ENCODE measurements around the gene CHAD. TPM values are rescaled to one million over a fixed set of nuclear protein-coding genes. Genes with fewer than 3 reads are reported as not detected.
"Not testable (repeated sequence)": the region's sequence is repeated elsewhere in the genome, so short reads cannot be mapped to it uniquely, and the experiment has no call there.

Gene CHAD
- total RNA-seq, 1 donor from 2014 or later: not detected

- DNase-seq: peak; percentile 57
These were observed 41.6 kb downstream of the CHAD start for GRCh38 chr17:50426814-50427787.

DNA sequence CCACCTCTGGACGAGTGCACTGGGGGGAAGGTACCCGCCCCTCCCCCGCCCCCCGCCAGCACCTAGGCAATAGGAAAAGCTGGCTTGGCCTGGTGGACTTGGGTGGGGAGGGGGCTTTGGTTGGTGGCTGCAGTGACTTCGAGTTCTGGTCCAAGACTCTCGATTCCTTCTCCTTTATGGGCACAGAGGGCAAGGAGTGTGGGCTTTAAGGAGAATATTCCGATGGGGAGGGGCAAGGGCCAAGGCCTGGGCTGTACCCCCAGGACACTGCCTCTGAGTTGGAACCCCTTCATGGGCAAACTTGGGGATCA lies 42.3 kb downstream of the CHAD start:
- no peak for DNase-seq

GRCh38 chr17:50425682-50426471 lies 42.8 kb downstream of the CHAD start, which contains the start of gene ACSF2:
Gene ACSF2, plus strand, starts transcription at chr17:50426218. Its CDS starts 44 bp downstream, at chr17:50426262.
- DNase-seq: peak; percentile 78

- no peak for DNase-seq
These were observed 43.5 kb downstream of the CHAD start for GRCh38 chr17:50424996-50425681.

GRCh38 chr17:50424246-50424995 lies 44.3 kb downstream of the CHAD start:
- DNase-seq: no peak

- DNase-seq: no peak
These were observed 45.0 kb downstream of the CHAD start for GRCh38 chr17:50423553-50424159.

- DNase-seq: no peak
These were observed 45.9 kb downstream of the CHAD start for GRCh38 chr17:50422738-50423137.

DNA sequence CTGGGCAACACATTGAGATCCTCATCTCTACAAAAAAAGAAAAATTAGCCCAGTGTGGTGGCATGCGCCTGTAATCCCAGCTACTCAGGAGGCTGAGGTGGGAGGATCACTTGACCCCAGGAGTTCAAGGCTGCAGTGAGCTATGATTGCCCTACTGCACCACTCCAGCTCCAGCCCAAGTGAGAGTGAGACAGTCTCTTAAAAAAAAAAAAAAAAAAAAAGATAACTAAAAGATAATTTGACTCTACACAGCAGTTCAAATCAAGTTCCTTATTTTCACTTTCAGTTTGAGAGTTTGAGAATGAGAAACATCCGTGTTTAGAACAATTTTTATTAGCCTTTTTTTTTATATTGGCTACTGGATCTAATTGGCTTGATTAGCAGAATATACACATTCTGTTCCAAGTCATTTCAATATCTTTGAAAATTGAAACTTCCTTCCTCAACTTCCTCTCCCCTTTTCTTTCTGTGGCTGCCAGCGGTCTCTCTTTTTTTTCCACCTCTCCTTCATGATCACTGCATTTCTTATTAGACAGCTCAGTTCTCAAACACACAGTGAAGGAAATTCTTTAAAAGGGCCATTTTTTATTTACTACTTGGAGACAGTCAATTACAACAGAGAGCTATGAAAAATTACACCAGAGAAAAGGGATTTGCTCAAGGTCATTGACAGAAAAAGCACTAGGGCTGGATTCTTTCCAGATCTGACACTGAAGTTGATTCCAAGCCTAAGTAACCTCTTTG lies 47.2 kb downstream of the CHAD start:
- no peak for DNase-seq

- peak; percentile 25 for DNase-seq
These were observed 48.1 kb downstream of the CHAD start for GRCh38 chr17:50420419-50421112.

- DNase-seq: not testable (repeated sequence)
These were observed 49.1 kb downstream of the CHAD start for GRCh38 chr17:50419577-50419976.

DNA sequence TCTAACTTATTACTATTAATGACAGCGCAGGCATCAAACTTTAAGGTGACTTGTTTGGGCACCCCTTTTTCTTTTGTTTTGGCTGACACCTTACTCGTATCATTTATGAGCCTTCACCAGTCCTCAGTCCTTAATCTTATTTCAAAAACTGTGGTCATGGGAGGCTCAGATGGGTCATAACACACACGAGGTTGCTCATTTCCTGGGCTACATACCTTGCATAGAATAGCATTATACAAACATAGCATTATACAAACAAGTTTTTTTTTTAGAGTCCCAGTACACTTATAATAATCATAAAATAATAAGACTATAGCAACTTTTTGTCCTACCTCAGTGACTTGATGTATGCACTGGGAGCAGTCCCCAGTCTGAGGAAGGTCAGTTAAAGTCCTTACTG lies 53.9 kb downstream of the CHAD start:
- DNase-seq: no peak

Other genes starting within 250 kb of the CHAD start
- not detected for gene TMEM92, start 194.4 kb downstream of the CHAD start, total RNA-seq
- gene XYLT2, start 122.8 kb downstream of the CHAD start, total RNA-seq: 29.0 TPM
- 32.2 TPM for gene MRPL27, start 95.7 kb downstream of the CHAD start, total RNA-seq
- gene EME1, start 95.7 kb downstream of the CHAD start, total RNA-seq: 4.3 TPM
- gene LRRC59, start 71.4 kb downstream of the CHAD start, total RNA-seq: 55.5 TPM
- gene ACSF2, start 42.7 kb downstream of the CHAD start, total RNA-seq: 44.3 TPM
- 33.5 TPM for gene RSAD1, start 10.0 kb upstream of the CHAD start, total RNA-seq
- 0.21 TPM for gene MYCBPAP, start 39.6 kb upstream of the CHAD start, total RNA-seq
- 7.5 TPM for gene EPN3, start 63.9 kb upstream of the CHAD start, total RNA-seq
- gene SPATA20, start 78.3 kb upstream of the CHAD start, total RNA-seq: 40.3 TPM
- gene CACNA1G, start 91.8 kb upstream of the CHAD start, total RNA-seq: 10.4 TPM
- 5.6 TPM for gene ABCC3, start 166.0 kb upstream of the CHAD start, total RNA-seq
- 48.6 TPM for gene ANKRD40, start 239.0 kb upstream of the CHAD start, total RNA-seq